A549 treated with RU486 at 1 μM for 4 hours (cell line): ENCODE data around the gene TTC12. TPM values are rescaled to one million over a fixed set of nuclear protein-coding genes. Genes with fewer than 3 reads are reported as not detected.

Experiments used
- total RNA-seq: library from RNA; stranded (reverse); fragments of 200-300 nt; extraction: Qiagen RNA extraction; gene quantifications from 5 replicates; pipeline ENCODE4 v1.2.3, GENCODE V29; 2022; ENCODE audit warnings: low read depth

Gene TTC12
- 4.0 to 8.2 TPM (median 6.2 TPM) in 5 replicates for total RNA-seq

GRCh38 chr11:113314389-113315301 is at the start of gene TTC12:
TTC12 (plus strand) TSS chr11:113314583; CDS start chr11:113316258, 1,675 bp downstream.

GRCh38 chr11:113387605-113388211 is 73.3 kb downstream of the TTC12 start, which contains the start of gene ANKK1:
ANKK1 (plus strand) TSS chr11:113387779; CDS start chr11:113387885, 106 bp downstream.

Other genes with a start within 250 kb of the TTC12 start
- gene ANKK1, start 73.2 kb downstream of the TTC12 start, total RNA-seq = 0.03 to 0.07 TPM in 2 of 5 replicates, not detected in the others
- gene DRD2, start 160.8 kb downstream of the TTC12 start, total RNA-seq = 0.15 to 0.22 TPM in 2 of 5 replicates, not detected in the others